Muscle of leg (tissue), 11 donors: ENCODE data around the gene SMAGP. TPM values are rescaled to one million over a fixed set of nuclear protein-coding genes. Genes with fewer than 3 reads are reported as not detected.

Experiments used
- DNase-seq: peaks from one replicate; pipeline ENCODE4 v3.0.0; 2013
- H3K27ac ChIP-seq: one replicate; pipeline ENCODE4 v1.5.1; 2013; ENCODE audit warnings: mild to moderate bottlenecking, low read length, control low read depth
- H3K27me3 ChIP-seq: one replicate; pipeline ENCODE4 v1.6.1; 2013; ENCODE audit warnings: low read length; ENCODE audit not compliant: control insufficient read depth, insufficient read depth
- H3K36me3 ChIP-seq: one replicate; pipeline ENCODE4 v1.6.1; 2013; ENCODE audit warnings: low read length; ENCODE audit not compliant: control insufficient read depth, insufficient read depth
- H3K4me1 ChIP-seq: one replicate; pipeline ENCODE4 v1.6.1; 2013; ENCODE audit warnings: low read length; ENCODE audit not compliant: control insufficient read depth, insufficient read depth
- H3K4me3 ChIP-seq: one replicate; pipeline ENCODE4 v1.5.1; 2013; ENCODE audit warnings: low read length, control low read depth
- H3K9me3 ChIP-seq: replicated peaks from 2 replicates; pipeline ENCODE4 v1.6.1; 2013; ENCODE audit warnings: low read depth, low read length; ENCODE audit not compliant: control insufficient read depth
- WGBS: methylation state at CpG from one replicate; pipeline ENCODE4 v1.1.5; 2013; ENCODE audit warnings: missing lambda C conversion rate; ENCODE audit not compliant: insufficient coverage; 5-methylcytosine and 5-hydroxymethylcytosine counted together
- polyA plus RNA-seq, 8 donors: library from polyadenylated mRNA; unstranded; fragments of 120-200 nt; gene quantifications; one replicate each; pipeline versions ENCODE4 v1.2.1 to v1.2.3, GENCODE V29; 2013; ENCODE audit warnings: inconsistent platforms in 1 of 8, low replicate concordance in 1 of 8; ENCODE audit not compliant: insufficient read length in 8 of 8, insufficient read depth in 1 of 8
- total RNA-seq: library from RNA; stranded (reverse); fragments of 120-200 nt; gene quantifications from one replicate; pipeline ENCODE4 v1.2.4, GENCODE V29; 2013

SMAGP gene
- total and polyA plus RNA-seq, 9 donors = 3.4 to 14.8 (median 7.6) TPM

- no peaks in the 10 kb centered on the region for H3K36me3 ChIP-seq
- H3K9me3 ChIP-seq = no peaks in the 10 kb centered on the region
- DNase-seq = no peak
- H3K27ac ChIP-seq = no peak overlapping the region
- no peaks in the 10 kb centered on the region for H3K27me3 ChIP-seq
- H3K4me3 ChIP-seq = no peak overlapping the region
- peaks cover 15% of the 10 kb centered on the region for H3K4me1 ChIP-seq
- 77% methylated on average over 3 of the region's 5 CpGs for WGBS
Measured at GRCh38 chr12:51214895-51215294, 55.3 kb downstream of the SMAGP start.

- H3K27me3 ChIP-seq = no peaks in the 10 kb centered on the region
- no peaks in the 10 kb centered on the region for H3K36me3 ChIP-seq
- H3K4me1 ChIP-seq = no peaks in the 10 kb centered on the region
- no peak for DNase-seq
- WGBS = 66% methylated on average over 2 of the region's 2 CpGs
- H3K9me3 ChIP-seq = no peaks in the 10 kb centered on the region
- no peak overlapping the region for H3K27ac ChIP-seq
- no peak overlapping the region for H3K4me3 ChIP-seq
Measured at GRCh38 chr12:51210690-51211395, 59.4 kb downstream of the SMAGP start.

- no peaks in the 10 kb centered on the region for H3K27me3 ChIP-seq
- H3K27ac ChIP-seq = no peak overlapping the region
- no peak overlapping the region for H3K4me3 ChIP-seq
- peaks cover 4% of the 10 kb centered on the region for H3K36me3 ChIP-seq
- DNase-seq = no peak
- no peaks in the 10 kb centered on the region for H3K9me3 ChIP-seq
- no peaks in the 10 kb centered on the region for H3K4me1 ChIP-seq
- WGBS = no CpG with 5 or more reads among the region's 2 CpGs
Measured at GRCh38 chr12:51209259-51209658, 61.0 kb downstream of the SMAGP start.

- Histone ChIP-seq H3K4me3 (no peak overlapping the region), H3K36me3 (peaks cover 8% of the 10 kb centered on the region), H3K27me3 (no peaks in the 10 kb centered on the region), H3K9me3 (no peaks in the 10 kb centered on the region), H3K27ac (no peak overlapping the region), H3K4me1 (no peaks in the 10 kb centered on the region)
- no peak for DNase-seq
- WGBS = 100% methylated on average over 2 of the region's 7 CpGs
Measured at GRCh38 chr12:51208016-51208660, 62.1 kb downstream of the SMAGP start.

GRCh38 chr12:51205350-51205749 lies 64.9 kb downstream of the SMAGP start:
- Histone ChIP-seq H3K4me3 (no peak overlapping the region), H3K27ac (no peak overlapping the region), H3K27me3 (no peaks in the 10 kb centered on the region), H3K9me3 (no peaks in the 10 kb centered on the region), H3K36me3 (peaks cover 8% of the 10 kb centered on the region), H3K4me1 (no peaks in the 10 kb centered on the region)
- no peak for DNase-seq
- WGBS = 82% methylated on average over 4 of the region's 6 CpGs

GRCh38 chr12:51202718-51203117 lies 67.5 kb downstream of the SMAGP start:
- H3K27ac ChIP-seq = no peak overlapping the region
- no peaks in the 10 kb centered on the region for H3K27me3 ChIP-seq
- H3K4me1 ChIP-seq = no peaks in the 10 kb centered on the region
- no peak for DNase-seq
- H3K9me3 ChIP-seq = no peaks in the 10 kb centered on the region
- H3K4me3 ChIP-seq = no peak overlapping the region
- no CpG with 5 or more reads among the region's 5 CpGs for WGBS
- H3K36me3 ChIP-seq = peaks cover 20% of the 10 kb centered on the region

- Histone ChIP-seq H3K9me3 (no peaks in the 10 kb centered on the region), H3K4me3 (no peak overlapping the region), H3K36me3 (peaks cover 24% of the 10 kb centered on the region), H3K27me3 (no peaks in the 10 kb centered on the region), H3K27ac (no peak overlapping the region), H3K4me1 (no peaks in the 10 kb centered on the region)
- DNase-seq = no peak
- WGBS = 88% methylated on average over 3 of the region's 9 CpGs
Measured at GRCh38 chr12:51200806-51201205, 69.4 kb downstream of the SMAGP start.

GRCh38 chr12:51200156-51200555 lies 70.1 kb downstream of the SMAGP start:
- peaks cover 21% of the 10 kb centered on the region for H3K36me3 ChIP-seq
- H3K27ac ChIP-seq = no peak overlapping the region
- WGBS = 79% methylated on average over 5 of the region's 7 CpGs
- H3K4me3 ChIP-seq = no peak overlapping the region
- H3K4me1 ChIP-seq = no peaks in the 10 kb centered on the region
- H3K9me3 ChIP-seq = no peaks in the 10 kb centered on the region
- no peaks in the 10 kb centered on the region for H3K27me3 ChIP-seq
- DNase-seq = no peak

- H3K36me3 ChIP-seq = peaks cover 21% of the 10 kb centered on the region
- DNase-seq = no peak
Measured at GRCh38 chr12:51199366-51199945, 70.8 kb downstream of the SMAGP start.

GRCh38 chr12:51198568-51199365 lies 71.4 kb downstream of the SMAGP start:
- WGBS = 76% methylated on average over 14 of the region's 16 CpGs

More at GRCh38 chr12:51199366-51199945, 70.8 kb downstream of the SMAGP start:
- no peaks in the 10 kb centered on the region for H3K9me3 ChIP-seq
- 80% methylated on average over 8 of the region's 10 CpGs for WGBS
- no peak overlapping the region for H3K4me3 ChIP-seq
- H3K4me1 ChIP-seq = no peaks in the 10 kb centered on the region
- no peaks in the 10 kb centered on the region for H3K27me3 ChIP-seq
- no peak overlapping the region for H3K27ac ChIP-seq

More at GRCh38 chr12:51198568-51199365, 71.4 kb downstream of the SMAGP start:
- Histone ChIP-seq H3K27me3 (no peaks in the 10 kb centered on the region), H3K4me3 (no peak overlapping the region), H3K27ac (no peak overlapping the region), H3K4me1 (no peaks in the 10 kb centered on the region), H3K36me3 (peaks cover 19% of the 10 kb centered on the region), H3K9me3 (no peaks in the 10 kb centered on the region)
- no peak for DNase-seq
